ENCODE measurements around the gene ZNF530.

Gene ZNF530

GRCh38 chr19:57653689-57654088 lies 54.0 kb downstream of the ZNF530 start:
- no peak for ATAC-seq
- no peak for TF ChIP-seq ARNTL (CRISPR knock-in tag; IDR thresholded peaks at IDR 0.05; ENCODE audit: borderline replicate concordance, low read depth)
- TF ChIP-seq ZFP30 (CRISPR knock-in tag; IDR thresholded peaks at IDR 0.05), result no peak
- TF ChIP-seq GLIS3 (CRISPR knock-in tag; IDR thresholded peaks at IDR 0.05), result no peak
- TF ChIP-seq PPARA (CRISPR knock-in tag; IDR thresholded peaks at IDR 0.05; ENCODE audit: borderline replicate concordance), result no peak
- TF ChIP-seq RARB (CRISPR knock-in tag; IDR thresholded peaks at IDR 0.05), result no peak
- no peak for TF ChIP-seq ISL1 (CRISPR knock-in tag; IDR thresholded peaks at IDR 0.05)
- TF ChIP-seq SNAI2 (CRISPR knock-in tag; IDR thresholded peaks at IDR 0.05), result no peak
- TF ChIP-seq BACH2 (CRISPR knock-in tag; IDR thresholded peaks at IDR 0.05; ENCODE audit: borderline replicate concordance), result no peak
- no peak for TF ChIP-seq CSDC2 (CRISPR knock-in tag; IDR thresholded peaks at IDR 0.05)
- no peak for TF ChIP-seq TCF4 (CRISPR knock-in tag; IDR thresholded peaks at IDR 0.05; ENCODE audit: borderline replicate concordance)
- TF ChIP-seq ZNF8 (CRISPR knock-in tag; IDR thresholded peaks at IDR 0.05), result no peak
- no peak for TF ChIP-seq ZNF565 (CRISPR knock-in tag; conservative IDR thresholded peaks at IDR 0.05; ENCODE audit: low read depth)

DNA sequence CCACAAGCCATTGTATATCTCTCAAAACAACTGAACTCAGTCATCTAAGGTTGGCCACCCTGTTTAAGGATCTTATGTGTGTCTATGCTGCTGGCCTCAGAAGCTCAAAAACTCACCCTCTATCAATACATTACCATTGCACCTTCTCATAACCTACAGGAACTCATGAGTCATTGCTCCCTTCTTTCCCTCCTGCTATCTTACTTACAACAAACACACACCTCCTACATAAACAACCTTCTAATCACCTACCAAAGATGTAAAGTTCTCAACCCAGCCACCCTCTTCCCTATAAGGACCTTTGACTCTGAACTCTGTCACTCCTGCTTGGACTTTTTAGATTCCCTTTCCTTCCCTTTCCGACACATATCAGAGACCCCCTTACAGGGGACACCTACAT lies 55.8 kb downstream of the ZNF530 start:
- ATAC-seq, result no peak
- TF ChIP-seq CSRNP3 (CRISPR knock-in tag; IDR thresholded peaks at IDR 0.05) (no peak), ZC3H10 (CRISPR knock-in tag; IDR thresholded peaks at IDR 0.05) (no peak), CSDC2 (CRISPR knock-in tag; IDR thresholded peaks at IDR 0.05) (no peak), TOX (CRISPR knock-in tag; IDR thresholded peaks at IDR 0.05; ENCODE audit: borderline replicate concordance) (no peak), ESRRG (CRISPR knock-in tag; IDR thresholded peaks at IDR 0.05) (no peak), PATZ1 (CRISPR knock-in tag; IDR thresholded peaks at IDR 0.05; ENCODE audit: borderline replicate concordance) (no peak), RARB (CRISPR knock-in tag; IDR thresholded peaks at IDR 0.05) (no peak)

- ATAC-seq, result no peak
- TF ChIP-seq ZC3H10 (CRISPR knock-in tag; IDR thresholded peaks at IDR 0.05) (no peak), TOX (CRISPR knock-in tag; IDR thresholded peaks at IDR 0.05; ENCODE audit: borderline replicate concordance) (no peak), GLIS3 (CRISPR knock-in tag; IDR thresholded peaks at IDR 0.05) (no peak), ZNF8 (CRISPR knock-in tag; IDR thresholded peaks at IDR 0.05) (no peak), ZNF70 (CRISPR knock-in tag; IDR thresholded peaks at IDR 0.05) (no peak), TCF4 (CRISPR knock-in tag; IDR thresholded peaks at IDR 0.05; ENCODE audit: borderline replicate concordance) (no peak), PATZ1 (CRISPR knock-in tag; IDR thresholded peaks at IDR 0.05; ENCODE audit: borderline replicate concordance) (no peak), ZFP3 (CRISPR knock-in tag; IDR thresholded peaks at IDR 0.05) (no peak)
- TF ChIP-seq, protein P1, sequence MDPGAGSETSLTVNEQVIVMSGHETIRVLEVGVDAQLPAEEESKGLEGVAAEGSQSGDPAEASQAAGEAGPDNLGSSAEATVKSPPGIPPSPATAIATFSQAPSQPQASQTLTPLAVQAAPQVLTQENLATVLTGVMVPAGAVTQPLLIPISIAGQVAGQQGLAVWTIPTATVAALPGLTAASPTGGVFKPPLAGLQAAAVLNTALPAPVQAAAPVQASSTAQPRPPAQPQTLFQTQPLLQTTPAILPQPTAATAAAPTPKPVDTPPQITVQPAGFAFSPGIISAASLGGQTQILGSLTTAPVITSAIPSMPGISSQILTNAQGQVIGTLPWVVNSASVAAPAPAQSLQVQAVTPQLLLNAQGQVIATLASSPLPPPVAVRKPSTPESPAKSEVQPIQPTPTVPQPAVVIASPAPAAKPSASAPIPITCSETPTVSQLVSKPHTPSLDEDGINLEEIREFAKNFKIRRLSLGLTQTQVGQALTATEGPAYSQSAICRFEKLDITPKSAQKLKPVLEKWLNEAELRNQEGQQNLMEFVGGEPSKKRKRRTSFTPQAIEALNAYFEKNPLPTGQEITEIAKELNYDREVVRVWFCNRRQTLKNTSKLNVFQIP (CRISPR knock-in tag; IDR thresholded peaks at IDR 0.05; ENCODE audit: borderline replicate concordance, low read depth), result no peak
- TF ChIP-seq, protein P2, sequence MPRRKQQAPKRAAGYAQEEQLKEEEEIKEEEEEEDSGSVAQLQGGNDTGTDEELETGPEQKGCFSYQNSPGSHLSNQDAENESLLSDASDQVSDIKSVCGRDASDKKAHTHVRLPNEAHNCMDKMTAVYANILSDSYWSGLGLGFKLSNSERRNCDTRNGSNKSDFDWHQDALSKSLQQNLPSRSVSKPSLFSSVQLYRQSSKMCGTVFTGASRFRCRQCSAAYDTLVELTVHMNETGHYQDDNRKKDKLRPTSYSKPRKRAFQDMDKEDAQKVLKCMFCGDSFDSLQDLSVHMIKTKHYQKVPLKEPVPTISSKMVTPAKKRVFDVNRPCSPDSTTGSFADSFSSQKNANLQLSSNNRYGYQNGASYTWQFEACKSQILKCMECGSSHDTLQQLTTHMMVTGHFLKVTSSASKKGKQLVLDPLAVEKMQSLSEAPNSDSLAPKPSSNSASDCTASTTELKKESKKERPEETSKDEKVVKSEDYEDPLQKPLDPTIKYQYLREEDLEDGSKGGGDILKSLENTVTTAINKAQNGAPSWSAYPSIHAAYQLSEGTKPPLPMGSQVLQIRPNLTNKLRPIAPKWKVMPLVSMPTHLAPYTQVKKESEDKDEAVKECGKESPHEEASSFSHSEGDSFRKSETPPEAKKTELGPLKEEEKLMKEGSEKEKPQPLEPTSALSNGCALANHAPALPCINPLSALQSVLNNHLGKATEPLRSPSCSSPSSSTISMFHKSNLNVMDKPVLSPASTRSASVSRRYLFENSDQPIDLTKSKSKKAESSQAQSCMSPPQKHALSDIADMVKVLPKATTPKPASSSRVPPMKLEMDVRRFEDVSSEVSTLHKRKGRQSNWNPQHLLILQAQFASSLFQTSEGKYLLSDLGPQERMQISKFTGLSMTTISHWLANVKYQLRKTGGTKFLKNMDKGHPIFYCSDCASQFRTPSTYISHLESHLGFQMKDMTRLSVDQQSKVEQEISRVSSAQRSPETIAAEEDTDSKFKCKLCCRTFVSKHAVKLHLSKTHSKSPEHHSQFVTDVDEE (CRISPR knock-in tag; IDR thresholded peaks at IDR 0.05), result no peak
These were observed 56.7 kb downstream of the ZNF530 start for GRCh38 chr19:57656346-57656745.
